MM.1S (cell line): ENCODE data around the gene FGL2.

Experiments
- DNase-seq: peaks from one replicate; pipeline ENCODE4 v3.0.0-alpha.2; 2015
- H2AFZ ChIP-seq: fragments of 300-600 bp; sonication (generic); 2 replicates; pipeline ENCODE4 v1.6.0; 2016; ENCODE audit warnings: antibody characterized with exemption, low read length
- H3F3A ChIP-seq: fragments of 300-600 bp; sonication (generic); 2 replicates; pipeline ENCODE4 v1.6.1; 2016; ENCODE audit warnings: mild to moderate bottlenecking, antibody characterized with exemption, low read length, moderate library complexity, mixed read lengths; ENCODE audit not compliant: insufficient read depth
- H3K27ac ChIP-seq: fragments of 300-600 bp; sonication (generic); 2 replicates; pipeline ENCODE4 v1.5.1; 2016; ENCODE audit warnings: mild to moderate bottlenecking, low read length
- H3K27me3 ChIP-seq: fragments of 300-600 bp; sonication (generic); replicated peaks from 2 replicates; pipeline ENCODE4 v1.6.0; 2016; ENCODE audit warnings: low read length; ENCODE audit not compliant: insufficient read depth
- H3K36me3 ChIP-seq: fragments of 300-600 bp; sonication (generic); replicated peaks from 2 replicates; pipeline ENCODE4 v1.6.1; 2016; ENCODE audit warnings: mild to moderate bottlenecking, low read length, mixed read lengths; ENCODE audit not compliant: insufficient read depth
- H3K4me1 ChIP-seq: fragments of 300-600 bp; sonication (generic); 2 replicates; pipeline ENCODE4 v1.6.1; 2016; ENCODE audit warnings: low read length, mixed read lengths
- H3K4me2 ChIP-seq: fragments of 300-600 bp; sonication (generic); 2 replicates; pipeline ENCODE4 v1.6.0; 2016; ENCODE audit warnings: low read depth, low read length
- H3K4me3 ChIP-seq: fragments of 300-600 bp; sonication (generic); 2 replicates; pipeline ENCODE4 v1.5.1; 2016; ENCODE audit warnings: low read length, mixed read lengths
- H3K79me2 ChIP-seq: fragments of 300-600 bp; sonication (generic); 2 replicates; pipeline ENCODE4 v1.6.1; 2016; ENCODE audit warnings: mixed run types, low read length, mixed read lengths
- H3K9ac ChIP-seq: fragments of 300-600 bp; sonication (generic); 2 replicates; pipeline ENCODE4 v1.6.1; 2016; ENCODE audit warnings: low read length, mixed read lengths
- H3K9me2 ChIP-seq: fragments of 300-600 bp; sonication (generic); replicated peaks from 2 replicates; pipeline ENCODE4 v1.6.1; 2016; ENCODE audit warnings: mild to moderate bottlenecking, low read length, mixed read lengths; ENCODE audit not compliant: insufficient read depth
- H3K9me3 ChIP-seq: fragments of 300-600 bp; sonication (generic); replicated peaks from 2 replicates; pipeline ENCODE4 v1.6.1; 2016; ENCODE audit warnings: mild to moderate bottlenecking, low read length, mixed read lengths; ENCODE audit not compliant: insufficient read depth
- H4K20me1 ChIP-seq: fragments of 300-600 bp; sonication (generic); 2 replicates; pipeline ENCODE4 v1.6.1; 2016; ENCODE audit warnings: mild to moderate bottlenecking, low read length, moderate library complexity, mixed read lengths; ENCODE audit not compliant: insufficient read depth
- EZH2 ChIP-seq: fragments of 300-600 bp; sonication (generic); optimal IDR thresholded peaks from 2 replicates; pipeline ENCODE3; 2017; ENCODE audit warnings: low read depth, mild to moderate bottlenecking, antibody characterized with exemption, low read length, mixed read lengths
- EZH2phosphoT487 ChIP-seq: fragments of 300-600 bp; sonication (generic); IDR thresholded peaks from 2 replicates; pipeline ENCODE4 v1.6.1; 2018; ENCODE audit warnings: antibody characterized with exemption, low read length
- TF ChIP-seq, protein P1 (sequence below): fragments of 300-600 bp; sonication (generic); IDR thresholded peaks from 2 replicates; pipeline ENCODE4 v1.5.1; 2016; ENCODE audit warnings: antibody characterized with exemption, low read length, mixed read lengths

FGL2 gene, protein sequence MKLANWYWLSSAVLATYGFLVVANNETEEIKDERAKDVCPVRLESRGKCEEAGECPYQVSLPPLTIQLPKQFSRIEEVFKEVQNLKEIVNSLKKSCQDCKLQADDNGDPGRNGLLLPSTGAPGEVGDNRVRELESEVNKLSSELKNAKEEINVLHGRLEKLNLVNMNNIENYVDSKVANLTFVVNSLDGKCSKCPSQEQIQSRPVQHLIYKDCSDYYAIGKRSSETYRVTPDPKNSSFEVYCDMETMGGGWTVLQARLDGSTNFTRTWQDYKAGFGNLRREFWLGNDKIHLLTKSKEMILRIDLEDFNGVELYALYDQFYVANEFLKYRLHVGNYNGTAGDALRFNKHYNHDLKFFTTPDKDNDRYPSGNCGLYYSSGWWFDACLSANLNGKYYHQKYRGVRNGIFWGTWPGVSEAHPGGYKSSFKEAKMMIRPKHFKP

DNA sequence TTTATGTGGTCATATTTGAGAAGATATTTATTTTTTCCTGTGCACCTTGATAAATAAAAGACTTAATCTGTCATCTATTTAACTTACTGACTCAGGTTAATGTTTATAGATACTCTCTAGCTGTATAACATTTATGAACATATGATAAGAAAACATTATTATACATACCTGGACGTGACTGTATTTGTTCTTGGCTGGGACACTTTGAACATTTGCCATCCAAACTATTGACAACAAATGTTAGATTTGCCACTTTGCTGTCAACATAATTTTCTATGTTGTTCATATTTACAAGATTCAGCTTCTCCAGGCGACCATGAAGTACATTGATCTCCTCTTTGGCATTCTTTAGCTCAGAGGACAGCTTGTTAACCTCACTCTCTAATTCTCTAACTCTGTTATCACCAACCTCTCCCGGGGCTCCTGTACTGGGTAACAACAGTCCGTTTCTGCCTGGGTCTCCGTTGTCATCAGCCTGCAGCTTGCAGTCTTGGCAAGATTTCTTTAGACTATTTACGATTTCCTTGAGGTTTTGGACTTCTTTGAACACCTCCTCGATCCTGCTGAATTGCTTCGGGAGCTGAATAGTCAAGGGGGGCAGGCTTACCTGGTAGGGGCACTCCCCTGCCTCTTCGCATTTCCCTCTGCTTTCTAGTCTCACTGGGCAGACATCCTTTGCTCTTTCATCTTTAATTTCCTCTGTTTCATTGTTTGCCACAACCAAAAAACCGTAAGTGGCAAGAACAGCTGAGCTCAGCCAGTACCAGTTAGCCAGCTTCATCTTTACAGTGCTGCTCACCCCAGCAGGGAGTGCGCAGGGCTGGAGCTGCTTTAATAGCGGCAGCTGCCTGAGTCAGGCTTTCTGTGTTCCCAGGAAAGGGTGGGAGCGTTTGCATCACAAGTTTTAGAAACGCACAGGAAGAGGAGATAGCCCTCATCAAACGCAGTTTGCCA lies at the start of gene FGL2:
FGL2 (minus strand) TSS at position 807 of the 954 bp plus-strand sequence; CDS start at position 781, 26 bp downstream.
- Histone ChIP-seq H3K36me3 (no peaks in the 10 kb centered on the region), H3K4me3 (peak within 1 kb of the TSS; percentile 59), H3K27me3 (no peaks in the 10 kb centered on the region), H3K9me3 (no peaks in the 10 kb centered on the region), H4K20me1 (no peaks in the 10 kb centered on the region), H3K9me2 (no peaks in the 10 kb centered on the region), H3K9ac (peak within 1 kb of the TSS; percentile 44; the same call in 1 of the 2 replicates), H3F3A (peaks cover 40% of the 10 kb centered on the region), H3K27ac (peak within 1 kb of the TSS; percentile 30; the same call in 1 of the 2 replicates), H3K4me1 (peaks cover 46% of the 10 kb centered on the region), H2AFZ (peak within 1 kb of the TSS; percentile 79), H3K4me2 (peak within 1 kb of the TSS; percentile 88), H3K79me2 (no peaks in the 10 kb centered on the region)
- TF ChIP-seq EZH2phosphoT487 (no peak), EZH2 (no peak)
- TF ChIP-seq, protein P1, sequence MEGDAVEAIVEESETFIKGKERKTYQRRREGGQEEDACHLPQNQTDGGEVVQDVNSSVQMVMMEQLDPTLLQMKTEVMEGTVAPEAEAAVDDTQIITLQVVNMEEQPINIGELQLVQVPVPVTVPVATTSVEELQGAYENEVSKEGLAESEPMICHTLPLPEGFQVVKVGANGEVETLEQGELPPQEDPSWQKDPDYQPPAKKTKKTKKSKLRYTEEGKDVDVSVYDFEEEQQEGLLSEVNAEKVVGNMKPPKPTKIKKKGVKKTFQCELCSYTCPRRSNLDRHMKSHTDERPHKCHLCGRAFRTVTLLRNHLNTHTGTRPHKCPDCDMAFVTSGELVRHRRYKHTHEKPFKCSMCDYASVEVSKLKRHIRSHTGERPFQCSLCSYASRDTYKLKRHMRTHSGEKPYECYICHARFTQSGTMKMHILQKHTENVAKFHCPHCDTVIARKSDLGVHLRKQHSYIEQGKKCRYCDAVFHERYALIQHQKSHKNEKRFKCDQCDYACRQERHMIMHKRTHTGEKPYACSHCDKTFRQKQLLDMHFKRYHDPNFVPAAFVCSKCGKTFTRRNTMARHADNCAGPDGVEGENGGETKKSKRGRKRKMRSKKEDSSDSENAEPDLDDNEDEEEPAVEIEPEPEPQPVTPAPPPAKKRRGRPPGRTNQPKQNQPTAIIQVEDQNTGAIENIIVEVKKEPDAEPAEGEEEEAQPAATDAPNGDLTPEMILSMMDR = no peak
- peak; percentile 60 for DNase-seq

DNA sequence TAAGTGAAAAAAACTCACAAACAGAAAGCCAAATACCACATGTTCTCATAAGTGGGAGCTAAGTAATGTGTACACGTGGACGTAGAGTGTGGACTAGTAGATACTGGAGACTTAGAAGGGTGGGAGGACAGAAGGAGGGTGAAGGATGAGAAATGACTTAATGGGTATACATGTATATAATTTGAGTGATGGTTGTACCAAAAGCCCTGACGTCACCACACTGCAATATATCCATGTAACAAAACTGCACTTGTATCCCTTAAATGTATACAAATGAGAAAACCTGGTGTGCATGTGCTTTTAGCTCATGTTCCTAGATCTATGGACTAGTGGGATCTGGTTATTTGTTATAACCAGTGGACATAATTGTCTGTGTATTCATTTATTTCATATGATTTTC lies 48.5 kb upstream of the FGL2 start:
- H3K9me2 ChIP-seq = no peaks in the 10 kb centered on the region
- H3K79me2 ChIP-seq = no peaks in the 10 kb centered on the region
- no peaks in the 10 kb centered on the region for H3K36me3 ChIP-seq
- no peak for DNase-seq
- no peak overlapping the region for H3K4me2 ChIP-seq
- H3K27me3 ChIP-seq = no peaks in the 10 kb centered on the region
- H3K4me3 ChIP-seq = no peak overlapping the region
- no peaks in the 10 kb centered on the region for H3K9me3 ChIP-seq
- no peak overlapping the region for H2AFZ ChIP-seq
- no peaks in the 10 kb centered on the region for H3F3A ChIP-seq
- H3K27ac ChIP-seq = no peak overlapping the region
- no peak overlapping the region for H3K9ac ChIP-seq
- TF ChIP-seq, protein P1 = no peak
- TF ChIP-seq EZH2phosphoT487 (no peak), EZH2 (no peak)
- no peaks in the 10 kb centered on the region for H4K20me1 ChIP-seq
- peaks cover 4% of the 10 kb centered on the region; the same call in 1 of the 2 replicates for H3K4me1 ChIP-seq

DNA sequence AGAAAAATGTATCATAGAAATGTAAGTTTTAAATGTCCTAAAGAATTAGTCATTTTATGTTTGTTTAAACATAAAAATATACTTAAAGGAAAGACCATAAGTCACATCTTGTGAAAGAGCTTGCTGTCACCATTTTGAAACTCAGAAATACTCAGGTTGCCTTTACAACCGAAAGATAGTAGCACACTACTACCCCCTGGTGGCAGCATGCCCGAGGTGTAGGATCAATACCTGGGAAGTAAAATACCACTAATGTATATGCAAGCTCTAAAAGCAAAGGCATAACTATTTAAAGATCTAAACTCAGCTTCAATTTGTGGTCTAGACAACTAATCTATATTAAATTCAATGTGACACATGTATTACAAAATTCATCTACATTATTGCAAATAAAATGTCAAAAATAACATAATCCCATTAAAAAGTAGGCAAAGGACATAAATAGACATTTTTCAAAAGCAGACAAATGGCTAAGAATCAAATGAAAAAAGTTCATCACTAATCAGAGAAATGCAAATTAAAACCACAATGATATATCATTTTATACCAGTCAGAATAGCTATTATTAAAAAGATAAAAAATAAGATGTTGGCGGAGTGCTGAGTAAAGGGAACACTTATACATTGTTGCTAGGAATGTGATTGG lies 47.7 kb upstream of the FGL2 start:
- DNase-seq = peak; percentile 88
- H3F3A ChIP-seq = no peaks in the 10 kb centered on the region
- H3K9ac ChIP-seq = no peak overlapping the region
- H3K36me3 ChIP-seq = no peaks in the 10 kb centered on the region
- H4K20me1 ChIP-seq = no peaks in the 10 kb centered on the region
- H2AFZ ChIP-seq = no peak overlapping the region
- no peaks in the 10 kb centered on the region for H3K79me2 ChIP-seq
- no peak overlapping the region for H3K4me2 ChIP-seq
- no peak overlapping the region for H3K27ac ChIP-seq
- H3K4me3 ChIP-seq = no peak overlapping the region
- H3K27me3 ChIP-seq = no peaks in the 10 kb centered on the region
- H3K9me3 ChIP-seq = no peaks in the 10 kb centered on the region
- no peaks in the 10 kb centered on the region for H3K9me2 ChIP-seq
- TF ChIP-seq EZH2phosphoT487 (no peak), EZH2 (no peak)
- TF ChIP-seq, protein P1 = peak; percentile 85
- H3K4me1 ChIP-seq = no peaks in the 10 kb centered on the region
